Esophagus muscularis mucosa (tissue), 3 donors: ENCODE data around the gene SH3GLB2.

Experiments
- POLR2A ChIP-seq: fragments of 450-650 bp; IDR thresholded peaks from one replicate; pipeline ENCODE4 v1.6.1; 2017; ENCODE audit warnings: antibody characterized with exemption, moderate library complexity, mild to moderate bottlenecking, low read depth
- POLR2AphosphoS5 ChIP-seq, 2 donors: sonication (generic); formaldehyde crosslinking; IDR thresholded peaks; one replicate each; pipeline ENCODE4 v1.6.1; 2017; ENCODE audit warnings: antibody characterized with exemption in 2 of 2
- TF ChIP-seq, protein P1 (sequence below), 3 experiments: fragments of 200-600 bp in 2 of 3; fragments of 450-650 bp in 1 of 3; sonication (generic) in 2 of 3; IDR thresholded peaks; one replicate each; pipeline ENCODE4 v1.5.1; 2017 to 2019; ENCODE audit warnings: antibody characterized with exemption in 3 of 3, mild to moderate bottlenecking in 2 of 3, moderate library complexity in 1 of 3

DNA sequence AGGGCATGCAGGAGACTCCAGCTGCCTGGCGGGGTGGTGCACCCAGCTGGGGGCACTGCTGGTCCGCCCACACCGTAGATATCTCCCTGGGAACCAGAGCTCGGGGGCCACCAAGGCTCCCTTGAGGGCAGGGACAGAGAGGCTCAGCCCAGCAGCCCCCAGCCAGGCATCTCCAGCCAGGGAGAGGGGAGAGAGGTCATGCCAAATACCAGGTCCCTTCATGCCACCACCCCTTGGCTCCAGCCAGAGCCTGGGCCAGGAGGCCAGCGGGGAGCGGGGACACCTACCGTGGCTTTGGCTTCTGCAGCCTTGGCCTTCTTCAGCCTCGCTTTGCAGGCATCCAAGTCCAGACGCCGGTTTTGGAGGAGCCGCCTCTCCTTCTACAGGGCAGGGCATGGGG, 14.0 kb downstream of the SH3GLB2 start:
- TF ChIP-seq, protein P1, sequence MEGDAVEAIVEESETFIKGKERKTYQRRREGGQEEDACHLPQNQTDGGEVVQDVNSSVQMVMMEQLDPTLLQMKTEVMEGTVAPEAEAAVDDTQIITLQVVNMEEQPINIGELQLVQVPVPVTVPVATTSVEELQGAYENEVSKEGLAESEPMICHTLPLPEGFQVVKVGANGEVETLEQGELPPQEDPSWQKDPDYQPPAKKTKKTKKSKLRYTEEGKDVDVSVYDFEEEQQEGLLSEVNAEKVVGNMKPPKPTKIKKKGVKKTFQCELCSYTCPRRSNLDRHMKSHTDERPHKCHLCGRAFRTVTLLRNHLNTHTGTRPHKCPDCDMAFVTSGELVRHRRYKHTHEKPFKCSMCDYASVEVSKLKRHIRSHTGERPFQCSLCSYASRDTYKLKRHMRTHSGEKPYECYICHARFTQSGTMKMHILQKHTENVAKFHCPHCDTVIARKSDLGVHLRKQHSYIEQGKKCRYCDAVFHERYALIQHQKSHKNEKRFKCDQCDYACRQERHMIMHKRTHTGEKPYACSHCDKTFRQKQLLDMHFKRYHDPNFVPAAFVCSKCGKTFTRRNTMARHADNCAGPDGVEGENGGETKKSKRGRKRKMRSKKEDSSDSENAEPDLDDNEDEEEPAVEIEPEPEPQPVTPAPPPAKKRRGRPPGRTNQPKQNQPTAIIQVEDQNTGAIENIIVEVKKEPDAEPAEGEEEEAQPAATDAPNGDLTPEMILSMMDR (IDR thresholded peaks at IDR 0.05), result no peak
- TF ChIP-seq POLR2AphosphoS5 (IDR thresholded peaks at IDR 0.05), result no peak
- TF ChIP-seq POLR2A, result no peak
